SK-N-SH treated with all-trans-retinoic acid at 6 μM for 48 hours (cell line): ENCODE measurements around the gene UST.

Source experiments
- ARNTL ChIP-seq: fragments of 450-650 bp; formaldehyde crosslinking; IDR thresholded peaks from 2 replicates; pipeline ENCODE4 v1.5.0; 2020; ENCODE audit warnings: low read depth, mild to moderate bottlenecking, moderate library complexity, borderline replicate concordance
- CSDC2 ChIP-seq: fragments of 250-450 bp; sonication (Bioruptor Pico); IDR thresholded peaks from 2 replicates; pipeline ENCODE4 v1.5.0; 2020; ENCODE audit warnings: mild to moderate bottlenecking, moderate library complexity
- ISL1 ChIP-seq: fragments of 250-450 bp; sonication (Bioruptor Pico); IDR thresholded peaks from 2 replicates; pipeline ENCODE4 v2.1.2; 2022; ENCODE audit warnings: mild to moderate bottlenecking, moderate library complexity
- PATZ1 ChIP-seq: fragments of 250-450 bp; sonication (Bioruptor Pico); IDR thresholded peaks from 2 replicates; pipeline ENCODE4 v1.8.0; 2020; ENCODE audit warnings: mild to moderate bottlenecking, moderate library complexity, borderline replicate concordance
- POU6F1 ChIP-seq: fragments of 250-450 bp; sonication (Bioruptor Pico); IDR thresholded peaks from 2 replicates; pipeline ENCODE4 v1.8.0; 2021; ENCODE audit warnings: low read depth, mild to moderate bottlenecking, moderate library complexity, borderline replicate concordance
- RARB ChIP-seq: fragments of 250-450 bp; sonication (Bioruptor Pico); IDR thresholded peaks from 2 replicates; pipeline ENCODE4 v1.8.0; 2021; ENCODE audit warnings: mild to moderate bottlenecking, moderate library complexity
- ZFP3 ChIP-seq: fragments of 250-450 bp; sonication (Bioruptor Pico); IDR thresholded peaks from 2 replicates; pipeline ENCODE4 v1.5.0; 2020; ENCODE audit warnings: mild to moderate bottlenecking, moderate library complexity
- ZFP30 ChIP-seq: fragments of 450-650 bp; formaldehyde crosslinking; IDR thresholded peaks from 2 replicates; pipeline ENCODE4 v1.5.0; 2022; ENCODE audit warnings: mild to moderate bottlenecking, moderate library complexity
- ZNF565 ChIP-seq: fragments of 450-650 bp; formaldehyde crosslinking; conservative IDR thresholded peaks from 2 replicates; pipeline ENCODE4 v1.5.0; 2020; ENCODE audit warnings: low read depth, mild to moderate bottlenecking, moderate library complexity

- TF ChIP-seq RARB (no peak), ZFP30 (no peak), ZFP3 (CRISPR knock-in tag) (no peak), POU6F1 (CRISPR knock-in tag) (no peak), PATZ1 (CRISPR knock-in tag) (no peak), ISL1 (CRISPR knock-in tag) (no peak), ARNTL (CRISPR knock-in tag) (no peak), CSDC2 (CRISPR knock-in tag) (no peak), ZNF565 (CRISPR knock-in tag) (no peak)
These were observed 42.9 kb upstream of the UST start for GRCh38 chr6:148703900-148704299.
